HG03469 (cell line): Measurements from ENCODE around the gene TMEM129.

Experiments used
- ATAC-seq: cut with Tn5 transposase; IDR thresholded peaks from one replicate; pipeline ENCODE4 v1.9.1; 2021; ENCODE audit warnings: mild to moderate bottlenecking, moderate library complexity, moderate number of reproducible peaks; ENCODE audit not compliant: unreplicated experiment

The TMEM129 gene

DNA sequence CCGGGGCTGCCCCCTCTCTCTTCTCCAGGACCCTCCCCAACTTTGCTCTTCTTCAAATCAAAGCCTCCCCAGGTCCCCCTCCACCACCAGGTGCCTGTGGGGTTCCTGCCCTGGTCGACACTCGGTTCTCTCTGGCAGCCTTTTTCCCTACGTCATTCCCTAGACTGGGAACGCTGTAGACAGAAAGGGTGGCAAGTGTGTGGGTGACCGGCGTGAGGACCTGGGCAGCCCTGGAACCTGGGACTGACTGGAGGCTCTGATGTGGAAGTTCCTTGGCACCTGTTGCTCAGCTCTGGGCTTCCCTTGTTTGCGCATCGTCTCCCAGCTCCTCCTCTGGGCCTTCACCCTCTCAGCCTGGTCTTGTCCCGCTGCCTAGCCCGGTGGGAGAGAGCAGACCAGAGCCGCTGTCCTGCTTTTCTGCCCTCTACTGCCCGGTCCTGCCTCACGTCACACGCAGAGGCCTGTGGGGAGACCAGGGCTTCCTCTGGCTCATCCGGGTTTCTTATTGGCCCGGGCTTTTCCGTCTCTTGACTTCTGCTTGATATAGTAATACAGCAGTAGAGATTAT is 1.5 kb upstream of the TMEM129 start:
- no peak for ATAC-seq

DNA sequence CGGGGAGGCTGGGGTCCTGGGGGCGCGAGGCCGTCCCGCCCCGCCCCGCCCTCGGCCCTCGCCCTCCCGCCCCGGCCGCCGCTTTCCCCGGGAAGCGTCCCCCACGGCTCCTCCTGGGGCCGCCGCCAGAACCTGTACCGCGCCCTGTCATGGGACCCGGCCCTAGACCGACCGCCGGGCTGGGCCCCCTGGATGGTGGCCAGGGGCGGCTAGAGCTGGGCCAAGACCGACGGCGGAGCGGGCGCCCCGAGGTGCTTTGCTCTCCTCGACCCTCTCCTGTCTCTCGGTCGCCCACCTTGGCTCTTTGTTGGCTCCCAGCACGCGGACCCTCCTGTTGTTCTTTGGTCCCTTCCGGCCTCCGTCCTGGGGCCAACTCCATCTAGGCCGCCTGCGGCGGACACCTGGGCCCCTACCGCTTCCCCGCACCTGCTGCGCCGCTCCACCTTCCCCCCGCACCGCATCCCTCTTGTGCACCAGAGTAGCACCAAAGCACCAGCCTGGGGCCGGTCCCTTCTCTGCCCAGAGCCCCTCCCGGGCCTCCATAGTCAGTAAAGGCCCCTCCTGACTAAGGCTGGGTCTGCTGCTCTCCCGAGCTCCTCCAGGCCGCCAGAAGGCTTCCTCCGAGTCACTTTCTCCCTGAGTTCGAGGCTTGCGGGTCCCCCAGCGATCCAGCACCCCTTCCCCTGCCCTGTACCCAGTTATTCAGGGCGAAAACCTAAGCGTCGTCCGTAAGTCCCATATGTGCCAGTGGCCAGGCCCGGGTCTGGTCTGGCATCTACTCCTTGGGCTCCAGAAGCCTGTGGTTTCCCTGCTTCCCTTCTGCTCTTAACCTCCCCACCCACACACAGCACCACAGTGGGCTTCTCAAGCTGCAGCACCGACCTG is 785 bp upstream of the TMEM129 start:
- no peak for ATAC-seq

DNA sequence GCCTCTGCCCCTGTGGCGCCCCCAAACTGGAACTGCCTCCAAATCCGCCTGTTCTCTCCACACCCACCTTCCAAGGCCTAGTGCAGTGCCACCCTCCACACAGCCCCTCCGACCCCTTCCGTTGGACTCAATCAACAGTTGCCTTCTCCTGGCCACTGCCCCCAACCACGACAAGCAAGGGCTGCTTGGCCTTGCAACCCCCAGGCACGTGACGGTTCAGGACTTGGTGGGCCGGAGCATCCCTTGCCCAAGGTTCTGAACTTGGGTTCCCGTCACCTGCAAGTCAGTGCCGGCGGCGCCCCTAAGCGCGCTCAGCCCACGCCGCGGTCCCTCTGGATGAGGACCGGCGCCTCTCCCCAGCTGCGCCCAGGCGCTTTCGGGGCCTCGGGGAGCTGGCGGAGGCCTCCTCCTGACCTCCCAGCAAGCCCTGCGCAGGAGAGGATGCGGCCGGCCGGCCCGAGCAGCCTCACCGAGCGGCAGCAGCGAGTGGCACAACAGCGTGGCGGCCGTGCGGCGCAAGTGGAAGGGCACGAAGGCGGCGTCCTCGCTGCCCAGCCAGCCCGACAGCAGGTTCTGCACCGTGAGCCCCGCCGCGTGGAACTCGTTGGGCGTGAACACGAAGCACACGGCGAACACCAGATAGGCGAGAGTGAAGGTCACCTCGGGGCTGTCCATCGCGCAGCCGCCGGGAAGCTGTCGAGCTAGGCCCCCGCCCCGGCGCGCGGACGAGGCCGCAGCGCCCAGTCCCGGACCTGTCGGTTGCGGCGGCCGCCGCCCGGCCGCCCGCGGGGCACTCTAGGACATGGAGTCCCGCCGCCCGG is 750 bp downstream of the TMEM129 start:
- ATAC-seq: peak; percentile 2

DNA sequence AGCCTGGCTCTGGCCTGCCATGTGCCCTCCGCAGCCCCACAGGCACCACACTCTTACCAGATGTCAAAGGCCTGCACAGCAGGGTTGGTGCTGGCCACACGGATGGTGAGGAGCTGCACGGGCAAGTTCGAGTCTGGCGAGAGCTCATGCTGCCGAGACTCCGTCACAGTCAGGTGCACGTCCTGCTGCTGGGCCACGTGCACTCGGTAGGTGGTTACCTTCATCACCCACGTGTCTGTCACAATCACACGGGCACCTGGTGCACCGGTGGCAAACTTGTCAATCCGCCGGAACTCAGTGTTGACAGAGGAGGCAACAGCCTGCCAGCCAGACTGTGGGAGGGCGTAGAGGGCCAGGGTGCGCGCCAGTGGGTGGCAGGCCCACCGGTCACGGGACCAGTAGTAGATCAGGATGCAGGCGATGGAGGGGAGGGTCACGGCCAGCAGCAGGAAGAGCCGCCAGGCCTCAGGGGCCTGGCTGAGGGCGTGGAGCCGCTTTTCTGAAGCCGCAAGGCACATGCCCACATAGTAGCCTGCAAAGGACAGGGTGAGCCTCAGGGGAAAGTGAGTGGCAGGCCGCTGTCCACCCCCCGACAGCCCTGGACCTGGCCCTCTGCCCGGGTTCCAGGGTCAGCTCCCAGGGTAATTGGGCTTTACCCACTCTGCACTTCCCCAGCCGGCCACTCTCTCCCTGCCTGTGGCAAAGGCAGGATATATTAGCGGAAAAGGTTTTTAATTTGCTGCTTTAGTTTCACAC is 2.9 kb downstream of the TMEM129 start:
- ATAC-seq: no peak

DNA sequence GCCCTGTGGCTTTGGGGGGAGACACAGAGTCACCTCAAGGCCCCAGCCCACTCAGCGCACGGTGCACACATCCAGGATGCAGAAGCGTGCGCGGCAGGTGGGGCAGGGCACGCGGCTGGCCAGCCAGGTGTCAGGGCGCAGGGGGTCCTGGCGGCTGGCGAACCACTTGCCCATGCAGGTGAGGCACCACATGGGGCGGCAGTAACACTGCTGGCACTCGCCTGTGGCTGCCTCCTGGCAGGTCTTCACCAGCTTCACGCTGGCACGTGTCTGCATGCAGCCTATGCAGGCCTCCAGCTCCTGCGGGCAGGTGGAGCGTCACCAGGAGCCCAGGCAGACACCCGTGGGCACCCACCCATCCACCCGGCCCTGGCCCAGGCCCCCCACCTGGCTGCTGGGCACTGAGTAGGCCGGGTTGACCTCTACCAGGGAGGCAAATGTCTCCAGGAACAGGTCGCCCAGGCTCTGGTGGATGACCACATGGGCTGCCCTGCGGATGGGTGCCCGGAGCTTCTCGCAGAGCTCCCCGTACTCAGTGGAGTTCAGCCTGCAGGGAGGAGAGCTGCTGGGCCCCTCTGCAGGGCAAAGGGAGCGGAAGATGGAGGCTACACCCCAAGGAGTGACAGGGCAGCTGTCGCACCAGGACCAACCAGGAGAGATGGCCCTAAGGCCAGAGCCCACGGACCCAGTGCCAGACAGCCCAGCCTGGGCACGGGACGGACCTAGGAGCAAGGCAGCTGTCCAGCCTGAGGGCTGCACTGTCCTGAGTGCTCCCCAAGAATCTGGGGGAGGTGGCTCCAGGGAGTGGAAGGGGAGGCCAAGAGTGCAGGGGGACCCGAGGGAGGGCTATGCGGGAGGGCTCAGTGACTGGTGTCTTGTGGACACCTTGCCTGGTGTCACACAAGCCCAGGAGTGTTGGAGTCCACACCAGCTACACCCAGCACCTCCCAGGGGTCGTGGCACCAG is 3.7 kb downstream of the TMEM129 start:
- no peak for ATAC-seq

DNA sequence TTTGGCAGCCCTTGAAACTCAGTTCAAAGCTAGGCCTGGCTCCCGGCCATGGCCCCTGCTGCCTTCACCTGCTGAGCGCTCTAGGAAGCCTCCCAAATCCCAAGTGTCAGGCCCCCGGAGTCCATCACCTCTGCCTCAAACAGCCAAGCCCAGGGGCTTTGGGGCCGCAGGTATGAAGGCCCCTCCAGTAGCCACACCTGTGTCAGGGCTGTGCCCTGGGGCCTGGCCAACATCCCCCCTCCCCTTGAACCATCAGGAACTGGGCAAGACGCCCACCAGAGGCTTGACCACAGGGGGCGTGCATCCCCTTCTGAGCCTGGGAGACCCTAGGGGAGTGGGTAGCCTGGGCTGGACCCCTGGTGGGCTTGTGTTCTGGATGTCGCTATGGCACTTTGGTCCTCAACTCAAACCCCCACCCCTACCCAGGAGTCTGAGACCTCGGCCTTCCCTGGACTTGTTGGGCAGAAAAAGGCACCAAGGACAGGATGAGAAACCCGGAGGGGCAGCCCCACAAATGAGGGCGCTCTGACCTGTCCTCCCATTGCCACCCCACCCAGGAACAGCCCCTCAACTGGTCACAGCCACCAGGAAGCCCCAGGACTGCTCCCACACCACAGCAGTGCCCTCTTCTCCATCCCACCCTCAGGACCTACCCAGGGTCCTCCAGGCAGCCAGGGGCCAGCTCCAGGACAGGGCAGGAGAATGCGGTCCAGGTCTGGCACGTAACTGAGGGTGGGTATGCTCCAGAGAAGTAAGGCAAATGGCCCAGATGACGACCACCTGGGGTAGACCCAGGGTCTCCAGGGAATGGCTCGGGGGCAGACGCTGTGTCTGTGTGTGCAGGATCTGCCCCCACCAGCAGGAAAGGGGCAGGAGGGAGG is 4.8 kb downstream of the TMEM129 start:
- ATAC-seq: no peak

DNA sequence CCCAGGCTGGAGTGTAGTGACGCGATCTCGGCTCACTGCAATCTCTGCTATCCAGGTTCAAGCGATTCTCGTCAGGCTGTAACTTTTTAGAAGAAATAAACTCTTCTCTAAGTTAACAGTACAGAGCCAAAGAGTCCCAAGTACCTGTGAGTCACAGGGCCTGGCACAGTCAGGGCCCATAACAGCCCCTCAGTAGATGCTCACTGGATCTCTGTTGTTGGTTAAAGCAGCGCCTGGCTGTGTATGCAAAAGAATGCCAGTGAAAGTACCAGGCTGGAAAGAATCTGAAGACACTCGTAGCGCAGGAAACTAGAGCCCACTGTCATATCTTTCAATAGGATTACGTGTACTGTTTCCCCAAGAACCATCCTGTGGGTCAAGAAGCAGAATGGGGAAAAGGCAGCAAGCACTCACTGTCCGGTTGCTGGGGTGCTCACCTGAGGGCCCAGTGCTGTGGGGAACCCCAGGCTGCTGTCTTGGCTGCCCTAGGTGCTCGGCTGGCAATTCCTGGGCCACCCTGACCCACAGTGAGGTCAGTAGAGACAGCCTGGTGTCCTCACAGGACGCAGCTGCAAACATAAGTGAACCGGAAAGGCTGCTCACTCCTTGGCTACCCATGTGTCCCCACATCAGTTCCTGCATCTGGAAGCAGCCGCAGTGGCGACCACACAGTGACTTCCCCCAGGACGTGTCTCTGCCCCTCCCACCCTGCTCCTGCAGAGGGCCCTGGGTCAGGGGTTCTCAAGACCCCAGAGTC is 5.9 kb downstream of the TMEM129 start:
- no peak for ATAC-seq

DNA sequence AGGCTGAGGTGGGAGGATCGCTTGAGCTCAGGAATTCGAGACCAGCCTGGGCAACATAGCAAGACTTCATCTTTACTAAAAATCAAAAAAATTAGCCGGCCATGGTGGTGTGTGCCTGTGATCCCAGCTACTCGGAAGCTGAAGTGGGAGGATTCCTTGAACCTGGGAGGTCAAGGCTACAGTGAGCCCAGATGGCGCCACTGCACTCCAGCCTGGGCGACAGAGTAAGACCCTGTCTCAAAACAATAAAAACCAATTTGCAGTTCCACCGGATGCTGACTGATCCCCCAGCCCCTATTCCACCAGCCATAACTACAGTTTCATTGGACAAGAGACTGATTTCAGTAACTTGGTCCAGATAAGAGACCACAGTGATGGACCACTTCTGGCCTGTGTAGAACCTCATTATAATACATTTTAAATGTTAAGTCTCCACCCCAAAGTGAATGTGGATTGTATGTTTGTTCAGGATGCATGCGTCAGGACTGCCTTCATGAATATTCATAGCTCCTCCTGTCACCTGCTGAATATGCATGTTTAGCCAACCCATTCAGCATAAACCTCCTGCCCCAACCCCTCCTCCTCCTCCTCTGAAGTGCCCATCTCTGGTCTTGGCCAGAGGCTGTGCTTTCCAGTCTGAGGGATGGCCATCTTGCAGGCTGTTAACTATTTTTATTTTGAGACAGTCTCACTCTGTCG is 6.7 kb downstream of the TMEM129 start:
- ATAC-seq: no peak

DNA sequence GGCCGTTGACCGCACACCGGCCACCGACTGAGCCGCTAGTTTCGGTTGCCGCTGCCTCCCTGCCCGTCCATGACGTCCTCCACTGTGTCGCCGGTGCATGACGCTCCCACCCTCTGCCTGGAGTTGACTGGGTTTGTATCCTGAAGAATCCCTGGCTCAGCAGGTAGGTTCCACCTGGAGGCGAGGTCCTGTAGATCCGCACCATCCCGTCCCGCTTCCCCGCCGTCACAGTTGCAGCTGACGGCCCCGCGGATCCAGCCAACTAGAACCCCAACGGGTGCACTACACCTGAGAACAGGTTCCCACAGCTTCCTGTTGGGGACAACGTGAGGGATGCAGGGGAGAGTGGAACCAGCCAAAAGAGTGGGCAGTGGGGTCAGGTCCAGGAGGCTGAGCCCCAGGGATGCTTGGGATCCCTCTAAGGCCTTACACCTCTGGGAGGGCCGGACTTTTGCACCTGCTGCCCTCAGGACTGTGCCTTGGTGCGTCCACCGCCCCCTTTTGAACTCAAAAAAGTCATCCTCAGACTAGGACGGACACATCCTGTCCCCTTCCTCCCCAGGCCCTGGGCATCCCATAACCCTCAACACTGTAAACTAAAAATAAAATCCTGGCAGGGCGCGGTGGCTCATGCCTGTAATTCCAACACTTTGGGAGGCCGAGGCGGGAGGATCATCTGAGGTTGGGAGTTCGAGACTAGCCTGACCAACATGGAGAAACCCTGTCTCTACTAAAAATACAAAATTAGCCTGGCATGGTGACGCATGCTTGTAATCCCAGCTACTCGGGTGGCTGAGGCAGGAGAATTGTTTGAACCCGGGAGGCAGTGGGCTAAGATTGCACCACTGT is 7.9 kb downstream of the TMEM129 start:
- ATAC-seq: peak; percentile 7

DNA sequence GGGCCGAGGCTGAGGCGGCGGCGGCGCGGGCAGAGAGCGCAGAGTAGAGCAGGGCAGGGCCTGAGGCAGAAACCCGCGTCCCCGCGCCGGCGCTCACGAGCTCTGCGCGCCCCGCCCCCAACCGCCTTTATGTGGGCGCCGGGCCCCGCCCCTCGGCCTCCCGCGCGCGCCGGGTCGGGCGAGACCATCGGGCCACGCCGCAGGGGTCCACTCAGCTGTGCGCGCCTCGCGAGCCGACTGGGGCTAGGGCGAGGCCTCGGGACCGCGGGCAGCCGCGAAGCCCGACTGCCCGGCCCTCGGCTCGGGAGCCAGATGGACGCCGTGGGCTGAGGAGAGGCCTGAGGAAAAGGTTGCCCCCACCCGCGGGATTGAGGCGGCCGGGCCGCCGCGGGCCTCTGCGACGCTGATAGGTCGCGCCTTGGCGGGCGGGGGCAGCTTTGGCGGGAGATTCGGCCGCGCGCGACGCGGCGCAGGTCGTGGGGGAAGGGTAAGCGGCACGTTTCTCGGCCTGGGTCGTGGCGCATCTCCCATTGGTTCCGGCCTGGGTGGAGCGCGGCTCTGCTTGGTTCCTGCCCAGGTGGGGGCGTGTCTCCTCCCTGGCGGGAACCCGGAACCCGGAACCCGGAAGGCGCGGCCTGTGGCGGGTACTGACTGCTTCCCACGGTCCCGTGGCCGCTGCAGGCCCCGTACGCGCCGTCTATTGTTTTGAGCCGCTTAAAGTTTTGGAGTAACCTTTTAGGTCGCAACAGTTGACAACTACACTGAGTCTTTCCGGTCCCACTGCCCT is 8.7 kb downstream of the TMEM129 start, which contains the start of gene SLBP:
TSS of gene SLBP (minus strand) at position 104 of the 787 bp plus-strand sequence. CDS start 131 bp downstream, outside the sequence.
- ATAC-seq: peak; percentile 52

DNA sequence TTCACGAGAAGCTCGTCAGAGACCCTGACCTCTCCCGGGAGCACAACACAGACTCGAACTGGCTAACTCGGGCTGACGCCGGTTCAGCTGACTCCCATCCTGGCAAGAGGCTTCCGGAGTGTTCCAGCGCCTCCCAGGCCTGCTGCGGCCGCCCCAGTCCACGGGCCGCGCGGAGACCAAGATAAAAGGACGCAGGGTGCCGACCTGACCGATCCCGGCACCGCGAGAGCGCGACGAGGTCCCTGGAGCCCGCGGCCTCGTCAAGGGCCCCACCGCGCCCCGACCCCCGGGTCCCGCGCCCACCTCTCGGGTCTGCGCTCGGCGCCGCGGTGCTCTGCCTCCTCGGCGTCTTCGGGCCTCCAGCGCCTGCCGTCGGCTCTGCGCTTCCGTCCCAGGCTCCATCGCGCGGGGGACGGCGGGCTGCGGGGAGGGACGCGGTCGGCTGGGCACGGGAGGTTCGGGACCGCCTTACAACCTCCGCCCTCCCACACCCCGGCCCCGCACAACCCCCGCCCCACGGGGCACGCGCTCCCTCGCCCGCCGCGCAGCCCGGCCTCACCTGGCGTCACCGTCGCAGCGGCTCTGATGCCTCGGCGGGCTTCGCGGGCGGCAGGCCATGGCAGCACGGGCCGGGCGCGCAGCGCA is 9.4 kb downstream of the TMEM129 start:
- ATAC-seq: peak; percentile 10

DNA sequence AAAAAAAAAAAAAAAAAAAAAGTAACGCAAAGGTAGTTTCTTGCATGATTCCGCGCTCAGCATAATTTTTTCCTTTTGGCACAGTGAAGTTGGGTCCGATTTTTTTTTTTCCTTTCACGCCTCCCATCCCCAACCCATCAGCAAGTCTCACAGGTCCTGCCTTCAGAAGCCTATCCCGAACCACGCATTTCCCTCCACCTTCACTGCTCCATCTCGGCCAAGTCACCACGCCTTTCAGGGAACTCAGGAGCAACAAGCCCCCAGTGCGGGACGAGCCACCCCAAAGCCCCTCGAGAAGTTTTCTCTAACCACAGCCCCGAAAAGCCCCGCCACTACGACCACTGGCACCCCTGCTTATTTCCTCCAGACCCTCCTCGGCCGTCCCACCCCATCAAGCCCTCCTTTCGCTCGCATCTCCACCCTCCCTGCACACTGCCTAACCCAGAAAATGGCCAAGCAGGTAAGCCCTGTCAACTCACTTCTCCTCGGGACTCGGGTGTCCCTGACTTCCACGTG is 10.0 kb downstream of the TMEM129 start:
- ATAC-seq: no peak

DNA sequence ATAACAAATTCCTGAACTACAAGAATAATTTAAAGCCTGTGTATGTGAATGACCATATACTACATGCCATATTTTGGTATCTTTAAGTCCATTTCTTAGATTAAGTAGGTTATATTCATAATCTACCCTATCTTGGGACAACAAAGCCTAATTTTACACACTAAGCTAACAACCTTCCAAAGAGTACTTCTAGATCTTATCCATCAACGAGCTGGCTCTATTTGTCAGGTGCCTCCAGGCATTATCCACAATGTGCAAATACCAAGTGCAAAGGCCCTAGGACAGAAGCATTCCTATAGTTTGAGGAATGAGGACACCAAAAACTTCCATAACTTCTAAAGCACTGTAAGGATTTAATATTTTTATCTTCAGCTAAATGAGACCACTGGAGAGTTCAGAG is 12.5 kb downstream of the TMEM129 start:
- ATAC-seq: no peak

DNA sequence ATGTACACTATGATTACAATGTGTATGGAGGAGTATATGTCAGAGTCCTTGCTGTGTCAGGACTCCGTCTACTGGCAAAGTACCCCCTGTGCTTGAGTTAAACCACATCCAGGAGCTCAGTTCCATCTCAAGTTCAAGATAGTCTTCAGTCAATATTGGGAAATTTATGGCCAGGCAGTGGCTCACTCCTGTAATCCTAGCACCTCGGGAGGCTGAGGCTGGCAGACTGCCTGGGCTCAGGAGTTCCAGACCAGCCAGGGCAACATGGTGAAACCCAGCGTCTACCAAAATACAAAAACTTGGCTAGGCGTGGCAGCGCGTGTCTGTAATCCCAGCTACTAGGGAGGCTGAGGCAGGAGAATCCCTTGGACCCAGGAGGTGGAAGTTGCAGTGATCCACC is 14.8 kb downstream of the TMEM129 start:
- no peak for ATAC-seq

DNA sequence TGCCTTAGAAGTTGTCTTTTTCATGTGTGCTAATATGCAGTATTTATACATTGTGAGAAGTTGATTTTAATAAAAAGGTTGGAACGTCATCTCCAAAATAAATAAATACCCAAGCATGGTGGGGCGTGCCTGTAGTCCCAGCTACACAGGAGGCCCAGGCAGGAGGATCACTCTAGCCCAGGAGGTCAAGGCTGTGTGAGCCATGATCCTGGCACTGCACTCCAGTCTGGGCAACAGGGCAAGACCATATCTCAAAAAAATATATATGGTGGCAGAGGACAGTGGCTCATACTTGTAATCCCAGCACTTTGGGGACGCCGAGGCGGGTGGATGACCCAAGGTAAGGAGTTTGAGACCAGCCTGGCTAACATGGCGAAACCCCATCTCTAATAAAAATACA is 15.4 kb downstream of the TMEM129 start:
- ATAC-seq: no peak
